Vagina (tissue), 2 donors: ENCODE measurements around the gene NOB1.

ENCODE experiments used
- POLR2AphosphoS5 ChIP-seq, 2 donors: sonication (generic); formaldehyde crosslinking; IDR thresholded peaks; one replicate each; pipeline ENCODE4 v1.9.0; 2017; ENCODE audit warnings: antibody characterized with exemption in 2 of 2, mild to moderate bottlenecking in 2 of 2, low read depth in 1 of 2; ENCODE audit not compliant: insufficient read depth in 1 of 2
- TF ChIP-seq, protein P1 (sequence below), 3 experiments: fragments of 450-650 bp in 2 of 3; fragments of 200-600 bp in 1 of 3; sonication (generic) in 1 of 3; IDR thresholded peaks; one replicate each; pipeline ENCODE4 v1.5.1; 2017 to 2019; ENCODE audit warnings: antibody characterized with exemption in 3 of 3, mild to moderate bottlenecking in 2 of 3, moderate library complexity in 2 of 3

GRCh38 chr16:69771651-69771967 is 16.9 kb upstream of the NOB1 start:
- TF ChIP-seq, protein P1, sequence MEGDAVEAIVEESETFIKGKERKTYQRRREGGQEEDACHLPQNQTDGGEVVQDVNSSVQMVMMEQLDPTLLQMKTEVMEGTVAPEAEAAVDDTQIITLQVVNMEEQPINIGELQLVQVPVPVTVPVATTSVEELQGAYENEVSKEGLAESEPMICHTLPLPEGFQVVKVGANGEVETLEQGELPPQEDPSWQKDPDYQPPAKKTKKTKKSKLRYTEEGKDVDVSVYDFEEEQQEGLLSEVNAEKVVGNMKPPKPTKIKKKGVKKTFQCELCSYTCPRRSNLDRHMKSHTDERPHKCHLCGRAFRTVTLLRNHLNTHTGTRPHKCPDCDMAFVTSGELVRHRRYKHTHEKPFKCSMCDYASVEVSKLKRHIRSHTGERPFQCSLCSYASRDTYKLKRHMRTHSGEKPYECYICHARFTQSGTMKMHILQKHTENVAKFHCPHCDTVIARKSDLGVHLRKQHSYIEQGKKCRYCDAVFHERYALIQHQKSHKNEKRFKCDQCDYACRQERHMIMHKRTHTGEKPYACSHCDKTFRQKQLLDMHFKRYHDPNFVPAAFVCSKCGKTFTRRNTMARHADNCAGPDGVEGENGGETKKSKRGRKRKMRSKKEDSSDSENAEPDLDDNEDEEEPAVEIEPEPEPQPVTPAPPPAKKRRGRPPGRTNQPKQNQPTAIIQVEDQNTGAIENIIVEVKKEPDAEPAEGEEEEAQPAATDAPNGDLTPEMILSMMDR (IDR thresholded peaks at IDR 0.05): no peak
- TF ChIP-seq POLR2AphosphoS5 (IDR thresholded peaks at IDR 0.05; ENCODE audit: insufficient read depth in 1 of 2, low read depth in 1 of 2): no peak
